Measurements from ENCODE around the gene NANOS3.

- TF ChIP-seq CTCF (IDR thresholded peaks at IDR 0.05; ENCODE audit: low read length): no peak
- TF ChIP-seq EZH2 (IDR thresholded peaks at IDR 0.05; ENCODE audit: borderline replicate concordance, low read length): no peak
Observed at GRCh38 chr19:13841086-13841961, 35.6 kb upstream of the NANOS3 start.
